ENCODE data around the gene PUS10. TPM values are rescaled to one million over a fixed set of nuclear protein-coding genes. Genes with fewer than 3 reads are reported as not detected.

Gene PUS10
- total and polyA plus RNA-seq, 2 of the 8 experiments (the other 6 are each of a cell fraction or from before 2014, with no cell fraction given) = 1.3 to 3.1 TPM

- TF ChIP-seq HDAC6 (IDR thresholded peaks at IDR 0.05; ENCODE audit: low read depth, low read length) = no peak
- TF ChIP-seq CBX8 (IDR thresholded peaks at IDR 0.05; ENCODE audit: borderline replicate concordance, low read depth, low read length) = no peak
These were observed 743 bp upstream of the PUS10 start (continued) for GRCh38 chr2:61018798-61019197.
